ENCODE measurements around the gene MAP6.

The MAP6 gene

GRCh38 chr11:75665990-75666389, 2.8 kb downstream of the MAP6 start:
- no peak for DNase-seq

GRCh38 chr11:75665126-75665525, 3.7 kb downstream of the MAP6 start:
- DNase-seq: no peak

GRCh38 chr11:75664389-75664788, 4.4 kb downstream of the MAP6 start:
- DNase-seq: no peak

- no peak for DNase-seq
Observed at GRCh38 chr11:75663808-75664207, 5.0 kb downstream of the MAP6 start.

- DNase-seq: no peak
Observed at GRCh38 chr11:75659836-75660235, 9.0 kb downstream of the MAP6 start.

- peak; percentile 36 for DNase-seq
Observed at GRCh38 chr11:75656044-75656727, 12.7 kb downstream of the MAP6 start.

- no peak for DNase-seq
Observed at GRCh38 chr11:75655605-75656004, 13.2 kb downstream of the MAP6 start.

DNA sequence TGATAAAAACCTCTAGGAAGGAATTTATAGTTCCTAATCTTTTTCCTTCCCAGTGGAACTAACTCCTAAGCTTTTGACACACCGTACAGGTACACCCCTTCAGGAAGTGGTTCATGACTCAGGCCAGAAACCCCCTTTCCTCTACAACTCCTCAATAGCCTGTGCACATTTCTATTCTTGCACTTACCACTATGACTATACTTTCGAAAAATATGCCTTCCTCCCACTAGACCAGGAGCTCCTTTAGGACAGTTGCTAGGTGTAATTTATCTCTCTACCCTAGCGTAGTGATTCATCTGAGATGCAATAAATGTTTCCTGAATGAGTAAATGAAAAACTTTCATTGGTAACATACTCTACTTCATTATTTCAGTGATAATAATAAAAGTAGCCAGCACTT, 14.5 kb downstream of the MAP6 start:
- no peak for DNase-seq

DNA sequence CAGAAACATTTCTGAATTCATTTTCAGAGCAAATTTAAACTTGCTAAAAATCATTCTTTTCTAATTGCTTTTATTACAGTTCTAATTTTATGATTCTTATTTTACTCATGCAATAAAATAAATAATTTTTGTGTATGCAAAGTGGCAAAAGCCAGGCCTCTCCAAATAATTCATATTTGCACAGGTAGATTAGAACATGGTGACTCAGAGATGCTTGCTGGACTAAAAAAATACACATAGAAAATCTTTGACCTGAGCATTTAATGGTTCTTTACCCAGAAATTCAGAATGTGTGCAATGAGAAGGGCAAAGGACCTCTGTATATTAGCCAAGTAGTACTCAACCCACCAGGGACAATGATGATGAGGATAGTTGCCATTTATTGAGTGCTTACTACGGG, 15.3 kb downstream of the MAP6 start:
- no peak for DNase-seq

DNA sequence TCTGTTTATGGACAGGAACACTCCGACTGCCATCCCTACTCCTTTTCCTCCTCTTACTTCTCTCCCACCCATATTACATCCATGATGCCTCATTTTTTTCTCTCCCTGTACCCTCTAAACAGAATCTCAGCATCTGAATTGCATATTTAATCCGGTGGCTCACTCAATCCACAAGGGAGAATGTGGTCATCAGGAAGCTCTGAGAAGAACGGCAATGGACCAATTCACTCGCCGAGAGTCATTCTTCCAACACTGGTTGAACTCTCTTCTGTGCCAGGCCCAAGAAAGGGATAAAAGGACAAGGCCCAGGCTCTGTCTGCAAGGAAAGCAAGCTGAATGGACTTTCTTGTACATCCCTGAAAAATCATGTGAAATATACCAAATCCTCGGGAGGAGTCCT, 15.9 kb downstream of the MAP6 start:
- no peak for DNase-seq

- DNase-seq: no peak
Observed at GRCh38 chr11:75651218-75651617, 17.6 kb downstream of the MAP6 start.

DNA sequence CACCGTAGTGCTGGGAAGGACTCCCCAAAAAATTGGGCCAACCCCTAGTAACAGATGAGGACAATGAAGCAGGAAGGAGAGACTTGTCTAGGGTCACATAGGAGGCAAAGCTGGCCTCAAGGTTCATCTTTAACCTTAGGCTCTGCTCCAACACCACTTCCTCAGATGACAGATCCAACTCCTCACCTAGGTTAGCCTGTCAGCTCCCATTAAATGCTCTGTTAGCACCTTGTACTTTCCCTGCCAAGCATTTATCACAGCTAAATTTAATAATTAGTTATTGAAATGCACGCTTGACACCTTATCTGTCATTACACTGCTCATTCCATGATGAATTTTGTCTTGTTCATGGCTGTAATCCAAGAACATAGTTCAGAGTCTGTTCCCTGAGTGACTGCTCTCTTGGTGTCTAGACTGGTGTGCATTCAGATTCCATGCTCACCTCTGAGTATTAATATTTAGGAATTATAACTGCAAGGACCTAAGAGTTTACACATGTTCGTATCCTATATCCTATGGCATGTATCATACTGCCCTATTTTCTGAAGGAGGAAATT, 18.6 kb downstream of the MAP6 start:
- no peak for DNase-seq

- DNase-seq: no peak
Observed at GRCh38 chr11:75644946-75645345, 23.9 kb downstream of the MAP6 start.

GRCh38 chr11:75644370-75644769, 24.5 kb downstream of the MAP6 start:
- no peak for DNase-seq

DNA sequence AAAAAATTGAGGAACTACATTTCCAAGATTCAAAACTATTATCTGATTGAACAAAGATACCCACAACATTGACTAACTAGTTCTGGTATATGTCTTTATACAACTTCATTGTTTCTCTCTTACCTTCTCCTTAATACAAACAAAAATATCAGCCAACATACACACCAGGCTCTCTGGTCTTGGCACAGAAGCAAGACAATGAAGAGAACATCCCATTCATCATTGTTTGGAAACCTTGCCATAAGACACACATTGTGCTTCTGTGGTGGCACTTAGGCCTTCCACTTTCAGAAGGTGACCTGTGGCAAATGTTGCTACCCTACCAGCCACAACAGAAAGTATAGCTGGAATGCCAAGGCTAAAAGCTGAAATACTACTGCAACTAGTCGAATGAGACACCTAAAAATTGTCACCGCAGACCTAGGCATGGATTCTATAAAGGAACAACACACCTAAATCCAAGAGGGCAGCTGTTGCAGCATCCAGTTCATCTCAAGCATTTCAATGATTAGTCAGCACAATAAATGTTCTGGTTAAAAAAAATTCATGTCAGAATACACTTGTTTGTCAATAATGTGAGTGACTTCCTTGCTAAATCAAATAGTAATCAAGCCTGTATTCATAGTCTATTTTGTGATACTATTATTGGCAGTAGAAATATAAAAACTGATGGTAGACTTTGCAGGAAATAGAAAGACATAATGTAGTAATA, 26.3 kb downstream of the MAP6 start:
- DNase-seq: no peak

DNA sequence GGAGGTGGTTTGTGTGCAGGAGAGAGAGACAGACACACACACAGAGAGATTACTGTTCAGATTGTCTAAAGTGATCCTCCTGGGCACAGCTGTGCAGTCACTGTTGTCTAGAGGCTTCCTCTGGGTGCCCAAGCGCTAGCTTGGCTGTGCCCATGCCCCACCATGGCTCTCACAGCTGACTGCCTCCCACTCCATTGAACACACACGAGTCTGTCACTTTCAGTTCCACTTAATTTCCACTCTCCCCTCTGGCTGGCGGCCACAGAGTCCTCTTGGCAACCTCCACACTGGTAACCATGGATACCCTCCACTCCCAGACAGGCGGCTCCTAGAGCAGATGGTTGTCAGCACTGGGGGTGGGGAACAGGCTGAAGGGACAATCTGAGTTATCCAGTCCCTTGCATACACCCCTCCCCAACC, 29.1 kb downstream of the MAP6 start:
- DNase-seq: peak; percentile 67

- DNase-seq: no peak
Observed at GRCh38 chr11:75637998-75638397, 30.8 kb downstream of the MAP6 start.

GRCh38 chr11:75635066-75635862, 33.6 kb downstream of the MAP6 start:
- peak; percentile 41 for DNase-seq

GRCh38 chr11:75633409-75634066, 35.3 kb downstream of the MAP6 start:
- no peak for DNase-seq

- no peak for DNase-seq
Observed at GRCh38 chr11:75632962-75633361, 35.9 kb downstream of the MAP6 start.

GRCh38 chr11:75632450-75632849, 36.4 kb downstream of the MAP6 start:
- DNase-seq: peak; percentile 67

GRCh38 chr11:75631086-75631730, 37.6 kb downstream of the MAP6 start:
- DNase-seq: no peak

Data from hematopoietic multipotent progenitor cell treated with erythropoietin and hydrocortisone succinate and interleukin-3 and kit ligand, for 6 days (in vitro differentiated cells).